Measurements from ENCODE around the gene TNRC6B.

- TF ChIP-seq CTCF (IDR thresholded peaks at IDR 0.05; ENCODE audit: low read depth, low read length) = no peak
- TF ChIP-seq EZH2phosphoT487 (IDR thresholded peaks at IDR 0.05; ENCODE audit: low read depth) = no peak
These were observed 54.9 kb downstream of the TNRC6B start for GRCh38 chr22:40232624-40233023.
